HG02678 (cell line): Measurements from ENCODE around the gene RASA4.
A peak's percentile ranks its signal among the peaks of the same experiment; 100 is the strongest.
"Not testable (repeated sequence)": the region's sequence is repeated elsewhere in the genome, so short reads cannot be mapped to it uniquely, and the experiment has no call there.

Source experiments
- ATAC-seq: cut with Tn5 transposase; IDR thresholded peaks from one replicate; pipeline ENCODE4 v1.9.1; 2021; ENCODE audit warnings: mild to moderate bottlenecking, moderate library complexity; ENCODE audit not compliant: unreplicated experiment

RASA4 gene

GRCh38 chr7:102609734-102610133 is 6.8 kb downstream of the RASA4 start:
- not testable (repeated sequence) for ATAC-seq

DNA sequence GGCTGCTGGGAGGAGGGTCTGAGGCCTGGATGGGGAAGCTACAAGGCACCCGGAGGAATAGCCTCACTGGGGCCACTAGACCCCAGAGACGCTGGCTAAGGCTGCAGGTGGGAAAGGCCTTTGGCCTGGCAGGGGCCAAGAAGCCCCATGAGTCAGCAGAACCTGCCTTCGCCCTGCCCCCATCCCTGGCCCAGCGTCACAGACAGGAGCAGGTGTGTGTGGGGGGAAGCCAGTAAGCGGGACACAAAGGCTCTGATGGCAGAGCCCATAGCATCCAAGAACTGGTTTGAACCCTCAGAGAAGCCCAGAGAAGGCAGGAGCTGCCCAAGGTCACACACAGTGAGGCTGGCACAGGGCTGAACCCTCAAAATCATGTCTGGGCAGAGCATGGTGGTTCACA is 9.7 kb downstream of the RASA4 start:
- not testable (repeated sequence) for ATAC-seq

- ATAC-seq = not testable (repeated sequence)
Measured at GRCh38 chr7:102604431-102605145, 12.0 kb downstream of the RASA4 start.

GRCh38 chr7:102602317-102602716 is 14.2 kb downstream of the RASA4 start:
- not testable (repeated sequence) for ATAC-seq

DNA sequence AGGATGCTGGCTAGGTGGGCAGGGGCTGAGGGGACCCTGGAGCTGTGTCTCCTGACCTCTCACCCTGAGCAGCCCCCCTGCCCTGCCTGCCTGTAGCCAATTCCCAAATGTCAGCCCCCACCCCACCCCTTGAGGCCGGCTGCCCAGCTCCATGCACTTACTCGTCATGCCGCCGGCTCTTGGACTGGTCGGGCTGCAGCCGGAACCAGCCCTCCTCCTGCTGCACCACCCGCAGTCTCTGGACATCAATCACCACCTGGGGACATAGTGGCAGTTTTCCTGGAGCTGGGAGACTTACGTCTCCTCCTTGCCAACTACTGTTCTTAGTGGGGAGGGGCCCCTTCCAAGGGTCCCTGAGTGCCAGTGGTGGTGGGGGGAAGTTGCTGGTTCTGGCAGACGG is 16.9 kb downstream of the RASA4 start:
- not testable (repeated sequence) for ATAC-seq

- not testable (repeated sequence) for ATAC-seq
Measured at GRCh38 chr7:102596036-102596435, 20.5 kb downstream of the RASA4 start.

DNA sequence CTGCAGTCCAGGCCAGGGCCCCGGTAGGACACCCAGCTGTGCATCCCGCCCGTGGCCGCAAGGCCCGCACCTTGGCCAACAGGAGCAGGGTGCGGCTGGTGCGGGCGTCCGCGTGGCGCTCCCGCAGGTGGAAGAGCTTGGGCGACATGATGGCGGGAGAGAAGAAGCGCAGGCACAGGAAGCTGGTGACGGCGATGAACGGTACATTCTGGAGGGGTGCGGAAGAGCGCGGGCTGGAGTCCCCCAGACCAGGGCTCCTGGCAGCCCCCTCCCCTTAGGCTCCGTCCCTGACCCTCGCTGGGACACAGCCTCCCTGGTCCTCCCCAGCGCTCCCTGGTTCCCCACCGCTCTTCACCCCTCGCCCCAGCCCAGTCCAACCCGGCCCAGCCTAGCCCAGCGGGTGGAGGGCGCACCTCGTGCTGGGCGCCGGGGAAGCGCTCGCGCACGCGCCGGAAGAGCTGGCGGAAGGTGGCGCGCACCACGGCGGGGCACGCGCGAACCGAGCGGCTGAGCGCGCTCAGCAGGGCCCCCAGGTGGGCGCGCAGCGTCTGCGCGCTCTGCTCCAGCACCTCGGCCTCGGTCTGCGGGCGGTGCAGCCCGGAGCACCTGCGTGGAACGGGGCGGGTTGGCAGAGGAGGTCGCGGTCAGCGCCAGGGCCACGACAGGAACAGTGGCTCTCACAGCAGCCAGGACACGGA is 22.8 kb downstream of the RASA4 start:
- ATAC-seq = peak; percentile 68

- ATAC-seq = peak; percentile 53
Measured at GRCh38 chr7:102592477-102593019, 24.0 kb downstream of the RASA4 start.

GRCh38 chr7:102589857-102590256 is 26.7 kb downstream of the RASA4 start:
- peak; percentile 38 for ATAC-seq

DNA sequence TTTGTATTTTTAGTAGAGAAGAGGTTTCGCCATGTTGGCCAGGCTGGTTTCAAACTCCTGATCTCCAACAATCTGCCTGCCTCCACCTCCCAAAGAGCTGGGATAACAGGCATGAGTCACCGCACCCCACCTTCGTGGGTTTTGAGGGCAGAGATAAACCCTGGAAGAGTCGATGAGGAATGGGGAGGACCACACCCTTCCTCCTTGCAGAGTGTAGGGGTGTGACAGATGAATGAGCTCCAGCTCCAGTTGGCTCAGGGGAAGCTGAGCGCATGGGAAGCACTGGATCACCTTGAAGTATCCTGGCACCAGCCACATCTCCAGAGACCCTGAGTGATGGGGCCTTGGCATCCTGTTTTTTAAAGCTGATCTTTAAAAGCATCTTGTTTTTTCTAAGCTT is 33.1 kb downstream of the RASA4 start:
- not testable (repeated sequence) for ATAC-seq

DNA sequence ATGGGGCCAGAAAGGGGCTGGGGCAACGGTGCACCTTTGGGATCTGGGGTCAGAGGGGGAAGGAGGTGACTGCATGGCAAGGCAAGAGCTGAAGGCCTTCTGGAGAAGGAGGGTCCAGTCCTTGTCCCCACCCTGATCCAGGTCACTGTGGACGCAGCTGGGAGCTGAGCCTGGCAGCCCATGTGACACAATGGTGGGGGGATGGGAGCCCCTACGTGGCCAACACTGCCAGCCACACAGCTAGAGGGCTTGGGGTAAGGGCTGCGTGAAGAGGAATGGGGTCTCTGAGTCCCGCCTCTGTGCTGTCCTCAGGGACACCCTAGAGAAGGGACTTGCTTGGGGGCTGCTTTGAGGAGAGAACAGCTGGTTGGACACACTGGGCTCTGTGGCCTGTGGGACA is 34.8 kb downstream of the RASA4 start:
- not testable (repeated sequence) for ATAC-seq

GRCh38 chr7:102578486-102578885 is 38.1 kb downstream of the RASA4 start:
- not testable (repeated sequence) for ATAC-seq

- not testable (repeated sequence) for ATAC-seq
Measured at GRCh38 chr7:102577315-102578240, 39.0 kb downstream of the RASA4 start.

DNA sequence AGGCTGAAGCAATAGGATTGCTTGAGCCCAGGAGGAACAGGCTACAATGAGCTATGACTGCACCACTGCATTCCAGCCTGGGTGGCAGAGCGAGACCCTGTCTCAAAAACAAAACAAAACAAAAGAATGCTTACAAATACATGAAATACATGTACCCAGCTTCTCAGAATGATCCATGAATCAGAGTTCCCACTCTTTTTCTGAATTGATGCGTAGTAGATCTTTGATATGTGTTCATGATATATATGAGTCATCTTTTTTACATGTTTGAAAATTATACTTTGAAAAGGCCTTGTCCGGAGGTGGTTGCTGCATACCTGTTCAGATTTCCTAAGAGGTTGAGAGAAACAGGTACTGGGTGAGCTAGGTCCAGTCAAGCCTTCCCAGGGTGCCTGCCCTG is 40.2 kb downstream of the RASA4 start:
- not testable (repeated sequence) for ATAC-seq

- ATAC-seq = not testable (repeated sequence)
Measured at GRCh38 chr7:102574607-102575006, 41.9 kb downstream of the RASA4 start.

GRCh38 chr7:102572261-102573239 is 44.0 kb downstream of the RASA4 start, which contains the start of gene POLR2J3:
Gene POLR2J3, minus strand, starts transcription at chr7:102572583. Its CDS starts 62 bp downstream, at chr7:102572521.
- ATAC-seq = peak; percentile 94

GRCh38 chr7:102568620-102569019 is 47.9 kb downstream of the RASA4 start:
- ATAC-seq = not testable (repeated sequence)

DNA sequence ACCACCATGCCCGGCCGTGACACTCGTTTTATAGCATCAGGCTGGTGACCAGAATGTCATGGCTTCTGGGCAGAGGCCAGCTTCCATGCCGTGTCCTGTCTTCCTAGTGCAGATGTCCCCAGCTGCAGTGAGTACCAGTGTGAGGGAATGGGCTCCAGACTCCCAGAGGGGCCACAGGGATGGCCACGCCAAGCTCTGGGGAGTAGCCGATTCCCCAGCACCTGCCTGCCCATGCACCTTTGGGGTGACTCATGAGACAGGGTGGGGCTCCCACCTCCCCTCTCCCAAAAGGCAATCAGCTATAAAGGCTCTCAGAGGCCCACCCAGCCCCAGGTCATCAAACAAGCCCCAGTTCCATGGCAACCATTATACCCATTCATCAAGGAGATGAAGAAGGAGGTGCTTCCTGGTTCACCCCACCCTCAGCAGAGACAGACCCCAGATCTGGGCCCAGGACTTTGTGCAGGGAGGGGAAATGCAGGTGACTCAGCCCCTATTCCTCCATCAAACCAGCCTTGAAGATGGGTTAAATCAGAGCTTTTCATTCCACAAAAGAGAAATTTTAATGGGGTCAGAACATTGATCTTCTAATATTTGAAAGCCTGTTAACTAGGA is 65.6 kb downstream of the RASA4 start, which contains the start of gene SPDYE2:
Gene SPDYE2, plus strand, starts transcription at position 419 of the 615 bp plus-strand sequence. CDS start 2,030 bp downstream, outside the sequence.
- ATAC-seq = not testable (repeated sequence)

- peak; percentile 84 for ATAC-seq
Measured at GRCh38 chr7:102546353-102546752, 70.2 kb downstream of the RASA4 start.
